HepG2 (cell line): ENCODE data around the gene PMEL. TPM values are rescaled to one million over a fixed set of nuclear protein-coding genes. Genes with fewer than 3 reads are reported as not detected.

Source experiments
- ASH2L ChIP-seq: fragments of 300-600, 200-600 bp; sonication (generic); IDR thresholded peaks from 2 replicates; pipeline ENCODE4 v1.7.0; 2017; ENCODE audit warnings: low read depth, mild to moderate bottlenecking, moderate library complexity, mixed read lengths, low read length; ENCODE audit not compliant: insufficient read length
- BORCS8-MEF2B ChIP-seq: sonication (generic); formaldehyde crosslinking; IDR thresholded peaks from 2 replicates; pipeline ENCODE4 v1.8.0; 2022; ENCODE audit warnings: mild to moderate bottlenecking, missing genetic modification reagents
- CHCHD3 ChIP-seq: sonication (generic); formaldehyde crosslinking; IDR thresholded peaks from 2 replicates; pipeline ENCODE4 v1.8.0; 2022; ENCODE audit warnings: mild to moderate bottlenecking, missing genetic modification reagents, moderate library complexity
- HNRNPLL ChIP-seq: fragments of 200-400 bp; formaldehyde crosslinking; IDR thresholded peaks from 2 replicates; pipeline ENCODE4 v1.6.1; 2017; ENCODE audit warnings: mild to moderate bottlenecking, low read depth, low read length; ENCODE audit not compliant: poor library complexity, severe bottlenecking
- IKZF4 ChIP-seq: sonication (generic); formaldehyde crosslinking; IDR thresholded peaks from 2 replicates; pipeline ENCODE4 v1.5.1; 2020; ENCODE audit warnings: borderline replicate concordance, mild to moderate bottlenecking, low read depth, missing genetic modification reagents; ENCODE audit errors: not compliant biosample characterization
- MED8 ChIP-seq: sonication (generic); formaldehyde crosslinking; IDR thresholded peaks from 2 replicates; pipeline ENCODE4 v1.8.1; 2023; ENCODE audit warnings: mild to moderate bottlenecking, missing genetic modification reagents; ENCODE audit not compliant: insufficient replicate concordance
- MEIS1 ChIP-seq: sonication (generic); formaldehyde crosslinking; IDR thresholded peaks from 2 replicates; pipeline ENCODE4 v1.9.0; 2021; ENCODE audit warnings: mild to moderate bottlenecking, missing genetic modification reagents, moderate library complexity, borderline replicate concordance
- MYNN ChIP-seq: sonication (generic); formaldehyde crosslinking; IDR thresholded peaks from 2 replicates; pipeline ENCODE4 v1.4.0; 2020; ENCODE audit warnings: mild to moderate bottlenecking, low read depth, missing genetic modification reagents
- NFATC3 ChIP-seq: sonication (generic); formaldehyde crosslinking; IDR thresholded peaks from 2 replicates; pipeline ENCODE4 v1.5.1; 2020; ENCODE audit warnings: mild to moderate bottlenecking, missing genetic modification reagents
- NR1H2 ChIP-seq: sonication (generic); formaldehyde crosslinking; IDR thresholded peaks from 2 replicates; pipeline ENCODE4 v1.8.1; 2022; ENCODE audit warnings: low read depth, missing genetic modification reagents, borderline replicate concordance
- PITX1 ChIP-seq: sonication (generic); formaldehyde crosslinking; IDR thresholded peaks from 2 replicates; pipeline ENCODE4 v1.5.1; 2020; ENCODE audit warnings: mild to moderate bottlenecking, missing genetic modification reagents
- RBFOX2 ChIP-seq: fragments of 200-400 bp; formaldehyde crosslinking; IDR thresholded peaks from 2 replicates; pipeline ENCODE4 v1.6.1; 2017; ENCODE audit warnings: low read depth, mild to moderate bottlenecking, low read length
- SALL2 ChIP-seq: sonication (generic); formaldehyde crosslinking; IDR thresholded peaks from 2 replicates; pipeline ENCODE4 v1.8.1; 2023; ENCODE audit warnings: mild to moderate bottlenecking, missing genetic modification reagents, inconsistent platforms
- SMAD3 ChIP-seq: sonication (generic); formaldehyde crosslinking; IDR thresholded peaks from 2 replicates; pipeline ENCODE4 v1.4.0; 2020; ENCODE audit warnings: missing genetic modification reagents
- SOX13 ChIP-seq, 3 experiments: fragments of 450-650 bp in 1 of 3; sonication (generic) in 1 of 3; formaldehyde crosslinking in 1 of 3; IDR thresholded peaks in 2 of 3; conservative IDR thresholded peaks in 1 of 3; 2 replicates each; pipeline versions ENCODE4 v1.5.0 to v1.6.1; 2016 to 2020; ENCODE audit warnings: antibody characterized with exemption in 1 of 3, mild to moderate bottlenecking in 1 of 3, missing compliant biosample characterization in 1 of 3, missing genetic modification reagents in 1 of 3, moderate library complexity in 1 of 3
- ZHX1 ChIP-seq: sonication (generic); formaldehyde crosslinking; IDR thresholded peaks from 2 replicates; pipeline ENCODE4 v1.8.1; 2022; ENCODE audit warnings: low read depth, mild to moderate bottlenecking, missing genetic modification reagents
- ZMYM4 ChIP-seq: sonication (generic); formaldehyde crosslinking; IDR thresholded peaks from 2 replicates; pipeline ENCODE4 v1.8.1; 2023; ENCODE audit warnings: mild to moderate bottlenecking, missing genetic modification reagents
- ZNF280D ChIP-seq: sonication (generic); formaldehyde crosslinking; IDR thresholded peaks from 2 replicates; pipeline ENCODE4 v1.5.1; 2020; ENCODE audit warnings: mild to moderate bottlenecking, missing genetic modification reagents
- ZNF503 ChIP-seq: sonication (generic); formaldehyde crosslinking; IDR thresholded peaks from 2 replicates; pipeline ENCODE4 v1.4.0; 2020; ENCODE audit warnings: missing genetic modification reagents
- ZNF558 ChIP-seq: sonication (generic); formaldehyde crosslinking; IDR thresholded peaks from 2 replicates; pipeline ENCODE4 v1.9.0; 2022; ENCODE audit warnings: mild to moderate bottlenecking, missing genetic modification reagents, borderline replicate concordance
- ZNF674 ChIP-seq: sonication (generic); formaldehyde crosslinking; IDR thresholded peaks from 2 replicates; pipeline ENCODE4 v1.5.0; 2020; ENCODE audit warnings: low read depth, mild to moderate bottlenecking, missing genetic modification reagents
- polyA plus RNA-seq, 8 experiments: library from polyadenylated mRNA; depleted of rRNA in 3 of 8; stranded (reverse) in 7 of 8; unstranded in 1 of 8; fragments of >200 nt; fragmentation: Illumina TruSeq in 4 of 8; extraction: Trizol in 4 of 8; gene quantifications; 2 replicates each; pipeline versions ENCODE4 v1.2.1 to v1.2.3, GENCODE V29; 2011 to 2016; ENCODE audit warnings: low read depth in 4 of 8, missing spikeins in 1 of 8, mixed read lengths in 1 of 8; ENCODE audit not compliant: insufficient read depth in 1 of 8
- total RNA-seq, 5 experiments: library from RNA; depleted of rRNA; stranded (reverse); fragments of >200 nt; fragmentation: Illumina TruSeq; extraction: Trizol; gene quantifications; 2 replicates each; pipeline ENCODE4 v1.2.3, GENCODE V29; 2016; ENCODE audit warnings: low read depth in 1 of 5

Gene PMEL
- total and polyA plus RNA-seq, 2 of the 13 experiments (the other 11 are each of a cell fraction or from before 2014, with no cell fraction given): 0.49 to 3.3 TPM

- TF ChIP-seq IKZF4 (CRISPR knock-in tag) (no peak), RBFOX2 (no peak), MED8 (CRISPR knock-in tag) (no peak), NFATC3 (CRISPR knock-in tag) (no peak), ZNF558 (CRISPR knock-in tag) (no peak), ZNF674 (CRISPR knock-in tag) (no peak), ZHX1 (CRISPR knock-in tag) (no peak), SALL2 (no peak), SMAD3 (0 out of 2 replicates have a peak, but pooled peaks have one; percentile 32), ZNF280D (CRISPR knock-in tag) (no peak), PITX1 (CRISPR knock-in tag) (0 out of 2 replicates have a peak, but pooled peaks have one; percentile 49), ASH2L (peak; percentile 39), ZMYM4 (CRISPR knock-in tag) (no peak), SOX13 (IDR thresholded peaks at IDR 0.05) (peak; percentile 84), SOX13 (CRISPR knock-in tag; conservative IDR thresholded peaks at IDR 0.05 in 1 of 2, IDR thresholded peaks at IDR 0.05 in 1 of 2) (peak in 1 of 2 experiments; percentile 97; a peak in 2 of 4 replicates), BORCS8-MEF2B (CRISPR knock-in tag) (no peak), NR1H2 (CRISPR knock-in tag) (no peak), HNRNPLL (no peak), CHCHD3 (CRISPR knock-in tag) (no peak), MYNN (no peak), MEIS1 (CRISPR knock-in tag) (no peak), ZNF503 (CRISPR knock-in tag) (no peak)
Observed at GRCh38 chr12:56010111-56010570, 44.3 kb upstream of the PMEL start (continued).
